IMR-90 (cell line): ENCODE results near the gene GSDMA.

Experiments
- BHLHE40 ChIP-seq: fragments of 150-350 bp; IDR thresholded peaks from 2 replicates; pipeline ENCODE4 v1.6.1; 2016; ENCODE audit warnings: mild to moderate bottlenecking, low read depth, low read length
- POLR2A ChIP-seq: IDR thresholded peaks from 2 replicates; pipeline ENCODE4 v1.6.1; 2012; ENCODE audit warnings: mild to moderate bottlenecking, low read depth, low read length
- RAD21 ChIP-seq: IDR thresholded peaks from 2 replicates; pipeline ENCODE4 v1.6.1; 2012; ENCODE audit warnings: low read length, improper control_type of control experiment

- TF ChIP-seq POLR2A (no peak), BHLHE40 (no peak), RAD21 (no peak)
Measured at GRCh38 chr17:40022497-40022896, 59.7 kb downstream of the GSDMA start.
